MV-4-11 (cell line): ENCODE results near the gene MAPK4.

Experiments used
- DNase-seq: peaks from one replicate; lab custom pipeline; 2025; lab: John Stamatoyannopoulos, UW

MAPK4 gene

GRCh38 chr18:50623694-50624352, 63.9 kb downstream of the MAPK4 start:
- DNase-seq, result no peak

- no peak for DNase-seq
These were observed 65.1 kb downstream of the MAPK4 start for GRCh38 chr18:50624981-50625380.

GRCh38 chr18:50626317-50626716, 66.4 kb downstream of the MAPK4 start:
- no peak for DNase-seq

GRCh38 chr18:50627594-50628532, 68.0 kb downstream of the MAPK4 start:
- no peak for DNase-seq

- DNase-seq, result no peak
These were observed 68.6 kb downstream of the MAPK4 start for GRCh38 chr18:50628533-50628905.

- no peak for DNase-seq
These were observed 69.3 kb downstream of the MAPK4 start for GRCh38 chr18:50629148-50629631.

GRCh38 chr18:50630895-50631294, 71.0 kb downstream of the MAPK4 start:
- DNase-seq, result no peak

- no peak for DNase-seq
These were observed 73.1 kb downstream of the MAPK4 start for GRCh38 chr18:50632895-50633515.

- no peak for DNase-seq
These were observed 74.1 kb downstream of the MAPK4 start for GRCh38 chr18:50633992-50634391.

- no peak for DNase-seq
These were observed 76.6 kb downstream of the MAPK4 start for GRCh38 chr18:50636366-50637057.

- DNase-seq, result no peak
These were observed 78.4 kb downstream of the MAPK4 start for GRCh38 chr18:50638016-50638883.

GRCh38 chr18:50638884-50639420, 79.1 kb downstream of the MAPK4 start:
- no peak for DNase-seq

- no peak for DNase-seq
These were observed 79.8 kb downstream of the MAPK4 start for GRCh38 chr18:50639711-50640110.

- DNase-seq, result no peak
These were observed 82.6 kb downstream of the MAPK4 start for GRCh38 chr18:50642439-50642838.

GRCh38 chr18:50644146-50644545, 84.3 kb downstream of the MAPK4 start:
- DNase-seq, result no peak

- DNase-seq, result no peak
These were observed 84.9 kb downstream of the MAPK4 start for GRCh38 chr18:50644807-50645206.

- no peak for DNase-seq
These were observed 87.3 kb downstream of the MAPK4 start for GRCh38 chr18:50647237-50647636.

- DNase-seq, result no peak
These were observed 87.9 kb downstream of the MAPK4 start for GRCh38 chr18:50647792-50648191.

- DNase-seq, result no peak
These were observed 89.9 kb downstream of the MAPK4 start for GRCh38 chr18:50649821-50650220.

GRCh38 chr18:50651334-50651733, 91.4 kb downstream of the MAPK4 start:
- peak; percentile 58 for DNase-seq
